NCI-H1092 (cell line): ENCODE results near the gene HOMER1.

Experiments used
- DNase-seq: peaks from one replicate; lab custom pipeline; 2025; lab: John Stamatoyannopoulos, UW

Gene HOMER1

GRCh38 chr5:79513704-79514390 is at the start of gene HOMER1:
Gene HOMER1, minus strand, starts transcription at chr5:79514134. Its CDS starts 1,360 bp downstream, at chr5:79512774.
- peak; percentile 67 for DNase-seq

GRCh38 chr5:79563247-79563590 is 49.3 kb upstream of the HOMER1 start:
- no peak for DNase-seq

- no peak for DNase-seq
These were observed 48.7 kb upstream of the HOMER1 start for GRCh38 chr5:79562351-79563246.

- DNase-seq, result no peak
These were observed 47.6 kb upstream of the HOMER1 start for GRCh38 chr5:79561525-79561893.

- no peak for DNase-seq
These were observed 47.0 kb upstream of the HOMER1 start for GRCh38 chr5:79560771-79561524.

- DNase-seq, result no peak
These were observed 41.5 kb upstream of the HOMER1 start for GRCh38 chr5:79555418-79555817.

GRCh38 chr5:79552984-79553383 is 39.0 kb upstream of the HOMER1 start:
- DNase-seq, result no peak

- DNase-seq, result no peak
These were observed 34.0 kb upstream of the HOMER1 start for GRCh38 chr5:79547982-79548381.

- DNase-seq, result no peak
These were observed 33.5 kb upstream of the HOMER1 start for GRCh38 chr5:79547429-79547822.

- DNase-seq, result no peak
These were observed 33.0 kb upstream of the HOMER1 start for GRCh38 chr5:79546782-79547428.

- no peak for DNase-seq
These were observed 30.2 kb upstream of the HOMER1 start for GRCh38 chr5:79544131-79544530.

GRCh38 chr5:79540939-79541338 is 27.0 kb upstream of the HOMER1 start:
- DNase-seq, result no peak

GRCh38 chr5:79536193-79536906 is 22.4 kb upstream of the HOMER1 start:
- no peak for DNase-seq

- no peak for DNase-seq
These were observed 21.7 kb upstream of the HOMER1 start for GRCh38 chr5:79535477-79536192.

GRCh38 chr5:79529110-79529509 is 15.2 kb upstream of the HOMER1 start:
- no peak for DNase-seq

GRCh38 chr5:79527431-79527830 is 13.5 kb upstream of the HOMER1 start:
- no peak for DNase-seq

GRCh38 chr5:79526928-79527327 is 13.0 kb upstream of the HOMER1 start:
- no peak for DNase-seq

GRCh38 chr5:79526493-79526892 is 12.6 kb upstream of the HOMER1 start:
- DNase-seq, result no peak

- no peak for DNase-seq
These were observed 7.2 kb upstream of the HOMER1 start for GRCh38 chr5:79521156-79521555.

GRCh38 chr5:79518718-79519117 is 4.8 kb upstream of the HOMER1 start:
- DNase-seq, result no peak

GRCh38 chr5:79517601-79518000 is 3.7 kb upstream of the HOMER1 start:
- no peak for DNase-seq
